Measurements from ENCODE around the gene GABRA4. TPM values are rescaled to one million over a fixed set of nuclear protein-coding genes. Genes with fewer than 3 reads are reported as not detected.

Gene GABRA4
- total RNA-seq, 2 donors from 2014 or later = 0.08 TPM; not detected in 1

- intact Hi-C loops (cut with DNase I) = no loop called here
- TF ChIP-seq CTCF (IDR thresholded peaks at IDR 0.05) = no peak
- no peaks in the 10 kb centered on the region for H3K36me3 ChIP-seq
Measured at GRCh38 chr4:46954643-46955042, 38.7 kb downstream of the GABRA4 start.

GRCh38 chr4:46953564-46953963 is 39.8 kb downstream of the GABRA4 start:
- no peaks in the 10 kb centered on the region for H3K9me3 ChIP-seq
- no peak overlapping the region for H3K9ac ChIP-seq (ENCODE audit: low read depth in 2 of 2, low read length in 2 of 2)
- no peak overlapping the region for H3K27ac ChIP-seq
- H3K4me3 ChIP-seq = no peak overlapping the region
- no peaks in the 10 kb centered on the region for H3K4me1 ChIP-seq
- H3K27me3 ChIP-seq = no peaks in the 10 kb centered on the region
- no peak for DNase-seq
- intact Hi-C loops (cut with DNase I) = no loop called here
- no peak for TF ChIP-seq CTCF (IDR thresholded peaks at IDR 0.05)
- H3K36me3 ChIP-seq = no peaks in the 10 kb centered on the region

More at GRCh38 chr4:46954643-46955042, 38.7 kb downstream of the GABRA4 start:
- DNase-seq = no peak
- Histone ChIP-seq H3K27ac (no peak overlapping the region), H3K4me1 (no peaks in the 10 kb centered on the region), H3K9ac (ENCODE audit: low read depth in 2 of 2, low read length in 2 of 2) (no peak overlapping the region), H3K9me3 (no peaks in the 10 kb centered on the region), H3K27me3 (no peaks in the 10 kb centered on the region), H3K4me3 (no peak overlapping the region)

GRCh38 chr4:46952451-46952850 is 40.9 kb downstream of the GABRA4 start:
- Histone ChIP-seq H3K4me3 (no peak overlapping the region), H3K27ac (no peak overlapping the region), H3K36me3 (no peaks in the 10 kb centered on the region), H3K9me3 (no peaks in the 10 kb centered on the region), H3K4me1 (no peaks in the 10 kb centered on the region), H3K9ac (ENCODE audit: low read depth in 2 of 2, low read length in 2 of 2) (no peak overlapping the region), H3K27me3 (no peaks in the 10 kb centered on the region)
- no peak for TF ChIP-seq CTCF (IDR thresholded peaks at IDR 0.05)
- no peak for DNase-seq
- intact Hi-C loops (cut with DNase I) = no loop called here

GRCh38 chr4:46950826-46951225 is 42.6 kb downstream of the GABRA4 start:
- H3K27ac ChIP-seq = no peak overlapping the region
- intact Hi-C loops (cut with DNase I) = no loop called here
- no peaks in the 10 kb centered on the region for H3K4me1 ChIP-seq
- no peak overlapping the region for H3K4me3 ChIP-seq
- no peak overlapping the region for H3K9ac ChIP-seq (ENCODE audit: low read depth in 2 of 2, low read length in 2 of 2)
- no peaks in the 10 kb centered on the region for H3K9me3 ChIP-seq
- H3K27me3 ChIP-seq = no peaks in the 10 kb centered on the region
- DNase-seq = no peak
- TF ChIP-seq CTCF (IDR thresholded peaks at IDR 0.05) = no peak
- no peaks in the 10 kb centered on the region for H3K36me3 ChIP-seq

- Histone ChIP-seq H3K36me3 (no peaks in the 10 kb centered on the region), H3K4me3 (no peak overlapping the region), H3K9ac (ENCODE audit: low read depth in 2 of 2, low read length in 2 of 2) (no peak overlapping the region), H3K9me3 (no peaks in the 10 kb centered on the region), H3K27me3 (no peaks in the 10 kb centered on the region), H3K27ac (no peak overlapping the region), H3K4me1 (no peaks in the 10 kb centered on the region)
- intact Hi-C loops (cut with DNase I) = no loop called here
- DNase-seq = no peak
- TF ChIP-seq CTCF (IDR thresholded peaks at IDR 0.05) = no peak
Measured at GRCh38 chr4:46949822-46950221, 43.6 kb downstream of the GABRA4 start.

GRCh38 chr4:46947541-46947940 is 45.8 kb downstream of the GABRA4 start:
- no peak overlapping the region for H3K27ac ChIP-seq
- H3K9ac ChIP-seq (ENCODE audit: low read depth in 2 of 2, low read length in 2 of 2) = no peak overlapping the region
- no peak for DNase-seq
- H3K27me3 ChIP-seq = no peaks in the 10 kb centered on the region
- intact Hi-C loops (cut with DNase I) = no loop called here
- no peaks in the 10 kb centered on the region for H3K9me3 ChIP-seq
- no peaks in the 10 kb centered on the region for H3K4me1 ChIP-seq
- TF ChIP-seq CTCF (IDR thresholded peaks at IDR 0.05) = no peak
- H3K36me3 ChIP-seq = no peaks in the 10 kb centered on the region
- no peak overlapping the region for H3K4me3 ChIP-seq
